ENCODE measurements around the gene ASRGL1.

Gene ASRGL1

DNA sequence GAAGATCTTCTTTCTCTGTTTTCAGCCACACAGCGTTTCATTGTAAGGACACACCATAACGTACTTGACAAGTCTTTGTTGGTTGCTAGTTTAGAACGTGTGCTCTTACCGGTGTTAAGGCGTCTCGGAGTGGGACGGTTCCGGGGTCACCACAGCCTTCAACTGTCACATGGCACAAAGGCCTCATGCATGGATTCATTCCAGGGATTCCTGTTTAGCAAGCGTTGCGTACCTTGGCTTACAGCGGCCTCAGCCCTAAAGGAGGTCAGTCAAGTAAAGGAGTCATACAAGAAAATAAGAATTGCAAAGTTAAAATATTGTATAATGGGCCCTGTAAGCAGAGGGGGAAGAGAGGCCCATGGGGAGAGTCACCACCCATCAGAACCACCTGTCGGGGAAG is 79.3 kb downstream of the ASRGL1 start:
- no peak for DNase-seq (ENCODE audit: low read depth)

DNA sequence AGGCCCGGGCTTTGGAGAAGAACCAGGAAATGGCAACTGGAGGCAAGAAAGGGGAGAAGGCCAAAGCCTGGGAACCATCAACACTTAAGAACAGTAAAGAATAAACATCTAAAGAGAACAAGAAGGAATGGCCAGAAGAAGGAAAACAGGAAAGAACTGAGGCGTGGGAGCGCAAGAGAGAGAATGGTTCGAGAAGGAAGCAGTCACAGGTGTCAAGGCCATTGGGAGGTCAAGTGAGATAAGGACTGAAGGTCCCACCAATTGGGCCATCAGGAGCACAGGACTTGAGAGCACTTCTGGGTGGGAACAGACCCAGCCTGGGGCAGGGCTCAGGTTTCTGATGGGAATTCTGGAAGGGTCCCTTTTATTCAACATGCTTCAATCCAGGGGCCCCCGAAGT is 80.9 kb downstream of the ASRGL1 start:
- DNase-seq (ENCODE audit: low read depth), result no peak

DNA sequence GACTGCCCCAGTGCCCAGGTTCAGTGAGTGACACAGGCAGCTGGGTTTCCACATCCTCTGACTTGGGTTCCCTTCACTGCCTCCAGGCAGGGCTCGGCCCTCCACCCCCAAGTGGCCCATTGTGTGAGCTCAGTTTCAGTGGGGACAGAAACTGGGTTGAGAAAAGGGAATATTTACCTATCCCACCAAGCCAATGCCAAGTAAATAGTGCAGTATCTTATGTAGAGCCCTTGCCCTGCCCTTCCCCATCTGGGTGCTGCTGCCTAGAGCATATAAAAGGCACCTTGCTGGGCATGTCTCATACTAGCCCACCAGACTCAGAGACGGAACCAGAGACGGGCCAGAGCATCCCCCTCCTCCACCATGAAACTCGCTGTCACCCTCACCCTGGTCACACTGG is 81.5 kb downstream of the ASRGL1 start, which contains the start of gene SCGB1A1:
Gene SCGB1A1, plus strand, starts transcription at position 301 of the 400 bp plus-strand sequence. Its CDS starts 63 bp downstream, at position 364.
- DNase-seq (ENCODE audit: low read depth), result no peak

DNA sequence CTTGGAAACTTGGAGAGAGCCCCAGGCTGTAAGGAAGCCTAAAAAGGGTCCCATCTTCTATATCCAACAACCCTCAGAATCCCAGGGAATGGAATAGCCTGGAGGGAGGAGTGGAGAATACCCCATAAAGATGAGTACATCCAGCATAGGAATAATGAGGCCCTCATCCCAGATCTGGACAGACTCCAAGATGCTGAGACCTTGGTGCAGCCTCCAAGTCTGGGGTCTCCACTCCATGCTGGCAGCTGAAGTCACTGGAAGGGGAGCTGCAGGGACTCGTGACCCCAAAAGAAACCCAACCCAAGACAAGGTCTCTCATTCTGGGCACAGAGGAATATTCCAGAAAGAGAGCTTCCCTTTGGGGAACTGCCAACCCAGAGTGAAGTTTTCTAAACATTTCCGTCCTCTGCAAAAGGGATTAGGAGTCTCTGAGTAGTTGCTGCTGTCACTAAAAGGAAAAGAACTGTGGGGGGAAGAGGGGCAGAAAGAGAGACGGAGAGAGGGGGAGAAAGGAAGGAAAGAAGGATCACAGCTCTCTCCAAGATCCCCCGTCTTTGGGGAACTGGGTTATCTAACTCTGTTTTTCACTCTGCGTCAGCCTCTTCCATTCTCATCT is 82.2 kb downstream of the ASRGL1 start:
- DNase-seq (ENCODE audit: low read depth), result no peak

DNA sequence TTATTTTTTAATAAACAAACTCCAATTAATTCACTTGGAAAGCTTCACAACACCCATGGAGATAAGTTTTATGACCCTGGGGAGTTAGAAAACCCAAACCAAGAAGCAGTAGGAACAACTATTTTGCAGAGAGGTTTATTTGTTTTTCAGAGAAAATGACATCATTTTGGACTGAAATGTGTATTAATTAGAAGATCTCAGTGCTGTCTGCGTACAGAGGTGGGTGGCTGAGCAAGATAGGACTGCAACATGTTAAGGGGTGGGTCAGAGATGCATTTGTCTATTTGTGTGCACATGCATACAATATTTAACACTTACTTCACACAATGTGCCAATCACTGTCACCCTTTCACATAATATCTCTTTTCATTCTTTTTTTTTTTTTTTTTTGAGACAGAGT is 82.7 kb downstream of the ASRGL1 start:
- no peak for DNase-seq (ENCODE audit: low read depth)

GRCh38 chr11:62420882-62421281 is 83.6 kb downstream of the ASRGL1 start:
- no peak for DNase-seq (ENCODE audit: low read depth)

- DNase-seq (ENCODE audit: low read depth), result no peak
Measured at GRCh38 chr11:62421996-62422395, 84.7 kb downstream of the ASRGL1 start.

DNA sequence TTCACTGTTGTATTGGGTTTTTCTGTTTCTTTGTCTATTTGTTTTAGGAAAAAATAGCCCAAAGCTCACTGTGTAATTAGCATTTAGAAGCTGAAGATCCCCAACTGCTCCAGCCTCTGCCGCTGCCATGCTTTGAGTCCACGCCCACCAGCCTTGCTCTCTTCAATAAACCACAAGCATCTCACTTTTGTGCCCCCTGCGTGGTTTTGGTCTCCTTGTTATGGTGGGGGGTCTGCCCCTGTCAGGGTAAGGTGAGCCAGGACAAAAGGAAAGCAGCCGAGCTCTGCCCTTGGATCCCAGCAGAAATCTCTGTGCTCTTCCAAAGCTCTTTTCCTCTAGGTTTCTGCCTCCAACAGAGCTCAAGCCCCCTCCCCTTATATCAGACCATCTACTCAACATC is 85.8 kb downstream of the ASRGL1 start:
- no peak for DNase-seq (ENCODE audit: low read depth)

DNA sequence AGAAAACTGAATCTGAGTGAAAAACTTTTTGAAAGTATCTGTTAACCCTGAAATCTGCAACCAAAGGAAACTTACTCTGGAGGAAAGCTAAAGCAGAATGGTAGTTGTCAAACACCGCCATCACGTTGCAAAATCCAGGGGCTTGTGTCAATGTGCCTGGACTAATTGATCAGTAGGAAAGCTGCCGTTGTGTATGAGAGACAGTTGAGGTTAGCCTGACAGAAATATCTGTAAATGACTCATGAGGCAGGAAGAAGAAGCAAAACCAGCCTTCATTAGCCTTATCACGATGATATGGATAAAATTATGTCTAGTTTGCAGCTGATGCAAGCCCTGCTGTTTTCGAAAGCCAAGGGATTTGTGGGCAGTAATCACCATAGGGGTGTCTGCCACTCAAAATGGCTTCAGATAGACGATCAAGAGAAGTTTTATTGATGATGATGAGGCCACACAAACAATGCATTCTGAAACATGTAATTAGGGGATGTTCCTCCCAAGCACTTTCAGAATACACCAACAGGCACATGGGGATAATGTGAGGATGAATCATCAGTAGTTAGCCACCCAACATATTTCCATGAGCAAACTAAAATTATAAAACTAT is 90.5 kb downstream of the ASRGL1 start:
- no peak for DNase-seq (ENCODE audit: low read depth)

DNA sequence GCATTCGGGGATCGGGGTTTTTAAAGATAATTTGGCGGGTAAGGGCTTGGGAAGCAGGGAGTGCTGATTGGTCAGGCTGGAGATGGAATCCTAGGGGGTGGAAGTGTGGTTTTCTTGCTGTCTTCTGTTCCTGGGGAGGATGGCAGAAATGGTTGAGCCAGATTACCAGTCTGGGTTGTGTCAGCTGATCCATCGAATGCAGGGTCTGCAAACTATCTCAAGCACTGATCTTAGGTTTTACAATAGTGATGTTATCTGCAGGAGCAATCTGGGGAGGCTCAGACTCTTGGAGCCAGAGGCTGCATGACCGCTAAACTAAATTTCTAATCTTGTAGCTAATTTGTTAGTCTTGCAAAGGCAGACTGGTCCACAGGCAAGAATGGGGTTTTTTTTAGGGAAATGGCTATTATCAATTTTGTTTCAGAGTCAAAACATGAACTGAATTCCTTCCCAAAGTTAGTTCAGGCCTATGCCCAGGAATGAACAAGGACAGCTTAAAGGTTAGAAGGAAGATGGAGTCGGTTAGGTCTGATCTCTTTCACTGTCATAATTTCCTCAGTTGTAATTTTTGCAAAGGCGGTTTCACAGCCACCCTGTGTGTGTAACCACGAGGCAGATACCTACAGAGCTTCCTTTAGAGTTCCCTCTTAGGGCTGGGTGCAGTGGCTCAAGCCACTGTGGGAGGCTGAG is 91.8 kb downstream of the ASRGL1 start:
- no peak for DNase-seq (ENCODE audit: low read depth)

DNA sequence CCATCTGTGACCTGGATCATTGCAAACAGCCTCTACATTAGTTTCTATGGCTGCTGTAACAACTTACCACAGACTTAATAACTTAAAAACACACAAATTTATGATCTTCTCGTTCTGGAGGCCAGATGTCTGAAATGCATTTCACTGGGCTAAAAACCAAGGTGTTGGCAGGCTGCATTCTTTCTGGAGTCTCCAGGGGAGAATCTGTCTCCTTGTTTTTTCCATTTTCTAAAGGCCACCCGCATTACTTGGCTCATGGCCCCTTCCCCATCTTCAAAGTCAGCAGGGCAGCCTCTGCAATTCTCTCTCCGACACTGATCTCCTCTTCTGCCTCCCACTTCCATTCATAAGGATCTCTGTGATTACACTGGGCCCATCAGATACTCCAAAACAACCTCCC is 93.2 kb downstream of the ASRGL1 start:
- no peak for DNase-seq (ENCODE audit: low read depth)

- no peak for DNase-seq (ENCODE audit: low read depth)
Measured at GRCh38 chr11:62431171-62431901, 94.1 kb downstream of the ASRGL1 start.

DNA sequence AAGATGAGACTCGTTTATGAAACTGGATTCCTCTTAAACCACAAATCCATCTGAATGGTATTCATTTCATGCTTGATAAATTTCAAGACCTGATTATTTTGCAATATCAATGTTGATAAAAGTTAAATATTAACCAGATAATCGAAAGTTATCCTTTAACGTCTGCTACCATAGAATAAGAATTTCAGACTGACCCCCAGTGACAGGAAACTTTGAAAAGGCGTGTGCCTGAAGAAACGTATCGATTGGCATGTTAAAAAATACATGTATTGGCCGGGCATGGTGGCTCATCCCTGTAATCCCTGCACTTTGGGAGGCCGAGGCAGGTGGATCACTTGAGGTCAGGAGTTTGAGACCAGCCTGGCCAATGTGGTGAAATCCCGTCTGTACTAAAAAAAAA is 95.4 kb downstream of the ASRGL1 start:
- DNase-seq (ENCODE audit: low read depth), result no peak

DNA sequence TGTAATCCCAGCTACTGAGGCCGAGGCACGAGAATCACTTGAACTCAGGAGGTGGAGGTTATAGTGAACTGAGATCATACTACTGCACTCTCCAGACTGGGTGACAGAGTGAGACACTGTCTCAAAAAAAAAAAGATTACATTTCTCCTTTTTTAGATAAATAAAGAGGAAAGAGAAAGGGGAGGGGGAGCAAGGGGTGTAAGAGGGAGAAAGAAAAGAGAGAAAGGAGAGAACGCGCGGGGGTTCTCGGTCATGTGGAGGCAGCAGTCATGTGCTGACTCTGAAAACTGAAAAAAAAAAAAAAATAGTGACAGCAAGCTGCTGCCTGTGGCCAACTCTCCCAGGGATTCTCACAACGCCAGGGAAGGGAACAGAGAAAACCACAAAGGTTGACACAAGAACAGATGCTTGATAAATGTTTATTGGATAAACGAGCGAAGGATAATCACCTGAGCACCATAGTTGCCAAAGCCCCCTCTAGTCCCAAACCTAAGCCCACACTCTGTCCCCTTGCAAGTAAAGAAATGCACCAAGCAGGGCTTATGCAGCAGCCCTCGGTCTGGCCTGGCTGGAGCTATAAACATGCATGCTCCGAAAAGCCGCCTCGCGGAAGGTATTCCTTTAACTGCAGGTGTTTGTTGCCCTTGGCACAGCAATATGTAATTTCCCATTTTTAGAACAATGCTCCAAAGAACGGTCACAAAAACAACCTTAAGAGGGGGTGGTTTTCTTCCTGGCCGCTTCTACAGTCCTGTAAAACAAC is 96.1 kb downstream of the ASRGL1 start:
- DNase-seq (ENCODE audit: low read depth), result no peak

DNA sequence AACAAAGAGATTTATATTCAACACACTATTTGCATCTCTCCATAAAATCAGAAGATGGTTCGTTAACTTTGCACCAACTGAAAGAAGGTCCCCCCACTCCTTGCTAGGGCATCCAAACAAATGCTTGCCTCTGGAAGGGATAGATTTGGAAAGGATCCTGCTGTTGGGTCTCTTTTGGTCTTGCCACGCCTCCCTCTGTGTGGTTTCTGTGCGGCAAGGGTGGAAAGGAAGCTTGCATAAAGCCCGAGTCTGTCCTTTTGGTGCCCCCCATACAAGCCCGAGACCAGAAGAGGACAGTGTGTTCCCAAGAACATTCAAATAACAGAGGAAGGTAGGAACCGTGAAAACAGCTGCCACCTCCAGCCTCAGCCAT is 96.6 kb downstream of the ASRGL1 start:
- no peak for DNase-seq (ENCODE audit: low read depth)

- DNase-seq (ENCODE audit: low read depth), result no peak
Measured at GRCh38 chr11:62435846-62436660, 98.8 kb downstream of the ASRGL1 start.

GRCh38 chr11:62437616-62438015 is 100.4 kb downstream of the ASRGL1 start:
- no peak for DNase-seq (ENCODE audit: low read depth)

GRCh38 chr11:62438641-62439040 is 101.4 kb downstream of the ASRGL1 start:
- DNase-seq (ENCODE audit: low read depth), result no peak

DNA sequence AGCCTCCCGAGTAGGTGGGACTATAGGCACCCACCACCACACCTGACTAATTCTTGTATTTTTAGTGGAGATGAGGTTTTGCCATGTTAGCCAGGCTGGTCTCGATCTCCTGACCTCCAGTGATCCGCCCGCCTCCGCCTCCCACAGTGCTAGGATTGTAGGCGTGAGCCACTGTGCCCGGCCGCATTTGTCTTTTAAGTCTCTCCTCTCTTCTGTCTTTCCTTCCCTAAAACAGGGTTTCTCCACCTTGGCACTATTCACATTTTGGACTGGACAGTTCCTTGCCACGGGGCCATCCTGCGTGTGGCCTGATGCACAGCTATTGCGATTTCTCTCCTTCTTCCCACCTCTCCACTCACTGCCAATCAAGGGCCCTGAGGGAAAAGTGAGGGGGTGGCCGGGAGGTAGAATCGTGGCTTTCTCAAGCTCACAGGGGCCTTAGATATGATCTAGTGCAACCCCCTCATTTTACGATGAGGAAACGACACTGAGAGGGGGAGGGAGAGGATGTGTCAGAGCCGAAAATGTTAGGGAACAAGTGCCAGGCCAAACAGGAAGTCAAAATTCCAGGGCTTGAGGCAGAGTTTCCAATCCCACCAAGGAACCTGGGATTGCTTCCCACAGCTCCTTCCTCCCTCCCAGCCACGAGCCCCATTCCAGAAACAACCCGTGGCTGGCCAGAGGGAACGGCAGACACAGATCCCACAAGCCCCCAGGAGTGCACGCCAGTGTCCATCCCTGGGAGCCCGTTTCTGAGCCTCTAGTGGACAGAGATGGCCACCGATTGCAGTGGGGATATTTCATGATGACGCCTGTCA is 102.7 kb downstream of the ASRGL1 start:
- DNase-seq (ENCODE audit: low read depth), result no peak

All from activated gamma-delta T cell treated with anti-CD3 and anti-CD28 coated beads, Interleukin-2, amount 50 U/mL, for 16 hours (primary cell).